HEK293T (cell line): ENCODE results near the gene CYP26A1.

ENCODE experiments used
- ARNT ChIP-seq: fragments of 450-650 bp; IDR thresholded peaks from 2 replicates; pipeline ENCODE4 v1.6.1; 2017; ENCODE audit warnings: mild to moderate bottlenecking
- CTBP1 ChIP-seq: fragments of 450-650 bp; IDR thresholded peaks from 2 replicates; pipeline ENCODE4 v1.6.1; 2016; ENCODE audit warnings: borderline replicate concordance
- ELF4 ChIP-seq: fragments of 450-650 bp; IDR thresholded peaks from 2 replicates; pipeline ENCODE4 v1.6.1; 2017; ENCODE audit warnings: antibody characterized with exemption
- TARDBP ChIP-seq: fragments of 450-650 bp; IDR thresholded peaks from 2 replicates; pipeline ENCODE4 v1.6.1; 2016
- ZNF384 ChIP-seq: fragments of 450-650 bp; IDR thresholded peaks from 2 replicates; pipeline ENCODE4 v1.6.1; 2016

DNA sequence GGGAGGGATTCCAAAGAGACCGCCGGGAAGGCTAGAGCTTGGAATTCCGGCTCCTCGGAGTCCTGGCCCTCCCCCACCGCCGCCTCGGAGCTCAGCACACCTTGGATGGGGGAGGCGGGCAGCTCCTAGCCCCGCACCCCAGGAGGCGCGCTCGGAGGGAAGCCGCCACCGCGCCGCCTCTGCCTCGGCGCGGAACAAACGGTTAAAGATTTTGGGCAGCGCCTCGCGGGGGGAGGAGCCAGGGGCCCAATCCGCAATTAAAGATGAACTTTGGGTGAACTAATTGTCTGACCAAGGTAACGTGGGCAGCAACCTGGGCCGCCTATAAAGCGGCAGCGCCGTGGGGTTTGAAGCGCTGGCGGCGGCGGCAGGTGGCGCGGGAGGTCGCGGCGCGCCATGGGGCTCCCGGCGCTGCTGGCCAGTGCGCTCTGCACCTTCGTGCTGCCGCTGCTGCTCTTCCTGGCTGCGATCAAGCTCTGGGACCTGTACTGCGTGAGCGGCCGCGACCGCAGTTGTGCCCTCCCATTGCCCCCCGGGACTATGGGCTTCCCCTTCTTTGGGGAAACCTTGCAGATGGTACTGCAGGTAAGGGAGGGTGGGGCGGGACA is at the start of gene CYP26A1:
- TF ChIP-seq ARNT (no peak), ELF4 (no peak), CTBP1 (no peak), TARDBP (no peak), ZNF384 (no peak)
